ENCODE data around the gene RIOK1. TPM values are rescaled to one million over a fixed set of nuclear protein-coding genes. Genes with fewer than 3 reads are reported as not detected.

The RIOK1 gene
- total and polyA plus RNA-seq, 12 donors, result 6.0 to 21.1 (median 14.9) TPM

DNA sequence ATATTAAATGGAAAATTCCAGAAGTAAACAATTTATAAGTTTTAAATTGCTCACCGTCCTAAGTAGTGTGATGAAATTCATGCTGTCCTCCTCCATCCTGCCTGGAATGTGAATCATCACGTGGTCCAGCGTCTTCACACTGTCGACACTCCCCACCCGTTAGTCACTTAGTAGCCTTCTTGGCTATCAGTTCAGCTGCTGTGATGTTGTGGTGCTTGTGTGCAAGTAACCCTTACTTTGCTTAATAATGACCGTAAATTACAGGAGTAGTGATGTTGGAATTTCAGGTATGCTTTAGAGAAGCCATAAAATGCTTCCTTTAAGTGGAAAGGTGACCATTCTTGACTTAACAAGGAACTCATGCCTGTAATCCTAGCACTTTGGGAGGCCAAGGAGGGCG lies 25.2 kb downstream of the RIOK1 start:
- intact Hi-C loops (cut with DNase I), result loop anchor here in 1 of 2 donors (10.0 kb wide), 1 partner anchor 140 kb away; no protein-coding TSS in a partner anchor
- no peak for DNase-seq
- TF ChIP-seq, protein P1, sequence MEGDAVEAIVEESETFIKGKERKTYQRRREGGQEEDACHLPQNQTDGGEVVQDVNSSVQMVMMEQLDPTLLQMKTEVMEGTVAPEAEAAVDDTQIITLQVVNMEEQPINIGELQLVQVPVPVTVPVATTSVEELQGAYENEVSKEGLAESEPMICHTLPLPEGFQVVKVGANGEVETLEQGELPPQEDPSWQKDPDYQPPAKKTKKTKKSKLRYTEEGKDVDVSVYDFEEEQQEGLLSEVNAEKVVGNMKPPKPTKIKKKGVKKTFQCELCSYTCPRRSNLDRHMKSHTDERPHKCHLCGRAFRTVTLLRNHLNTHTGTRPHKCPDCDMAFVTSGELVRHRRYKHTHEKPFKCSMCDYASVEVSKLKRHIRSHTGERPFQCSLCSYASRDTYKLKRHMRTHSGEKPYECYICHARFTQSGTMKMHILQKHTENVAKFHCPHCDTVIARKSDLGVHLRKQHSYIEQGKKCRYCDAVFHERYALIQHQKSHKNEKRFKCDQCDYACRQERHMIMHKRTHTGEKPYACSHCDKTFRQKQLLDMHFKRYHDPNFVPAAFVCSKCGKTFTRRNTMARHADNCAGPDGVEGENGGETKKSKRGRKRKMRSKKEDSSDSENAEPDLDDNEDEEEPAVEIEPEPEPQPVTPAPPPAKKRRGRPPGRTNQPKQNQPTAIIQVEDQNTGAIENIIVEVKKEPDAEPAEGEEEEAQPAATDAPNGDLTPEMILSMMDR (IDR thresholded peaks at IDR 0.05), result no peak
- TF ChIP-seq POLR2A (IDR thresholded peaks at IDR 0.05), result no peak
- H3K4me3 ChIP-seq, result no peak overlapping the region
- H3K4me1 ChIP-seq (replicated peaks in 1 of 2), result no peaks in the 10 kb centered on the region
- WGBS, 4 donors, result 77 to 83% (median 80%) methylated on average over 7 of the region's 7 CpGs
- no peaks in the 10 kb centered on the region for H3K9me3 ChIP-seq (replicated peaks in 1 of 3)
- H3K27me3 ChIP-seq, result no peaks in the 10 kb centered on the region
- peaks cover 0 to 79% of the 10 kb centered on the region in 2 donors for H3K36me3 ChIP-seq (replicated peaks in 1 of 2)
- H3K27ac ChIP-seq, result no peak overlapping the region

- no peak overlapping the region for H3K4me3 ChIP-seq
- 89 to 98% (median 93%) methylated on average over 2 of the region's 2 CpGs for WGBS, 4 donors
- H3K4me1 ChIP-seq (replicated peaks in 1 of 2), result no peaks in the 10 kb centered on the region
- H3K27ac ChIP-seq, result no peak overlapping the region
- no peak for TF ChIP-seq POLR2A (IDR thresholded peaks at IDR 0.05)
- TF ChIP-seq, protein P1 (IDR thresholded peaks at IDR 0.05), result no peak
- peaks cover 0 to 51% of the 10 kb centered on the region in 2 donors for H3K36me3 ChIP-seq (replicated peaks in 1 of 2)
- H3K27me3 ChIP-seq, result no peaks in the 10 kb centered on the region
- no peaks in the 10 kb centered on the region for H3K9me3 ChIP-seq (replicated peaks in 1 of 3)
- no peak for DNase-seq
- intact Hi-C loops (cut with DNase I), result loop anchor here in 1 of 2 donors (10.0 kb wide), 1 partner anchor 137 kb away; no protein-coding TSS in a partner anchor
These were observed 28.1 kb downstream of the RIOK1 start for GRCh38 chr6:7417684-7418083.

- Histone ChIP-seq H3K27me3 (no peaks in the 10 kb centered on the region), H3K4me1 (replicated peaks in 1 of 2) (no peaks in the 10 kb centered on the region)
These were observed 28.8 kb downstream of the RIOK1 start for GRCh38 chr6:7418238-7418905.

DNA sequence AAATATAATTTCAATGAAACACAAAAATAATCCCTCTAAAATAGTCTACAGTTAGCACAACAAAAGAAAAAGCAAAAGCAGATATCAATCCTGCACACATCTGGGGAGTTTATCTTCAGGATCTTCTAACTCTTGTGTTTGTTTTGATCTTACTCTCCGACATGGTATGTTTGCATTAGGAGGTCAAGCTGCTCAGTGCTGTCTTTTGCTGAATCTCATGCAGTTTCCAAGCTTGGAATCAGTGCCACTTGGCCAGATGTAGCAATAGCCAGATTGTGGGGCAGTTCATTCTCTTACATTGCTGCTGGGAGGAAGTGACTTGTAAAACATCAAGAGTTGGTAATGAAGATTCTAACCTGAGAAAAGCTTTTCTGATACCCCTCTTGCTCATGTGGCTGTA lies 29.5 kb downstream of the RIOK1 start:
- 67 to 82% (median 74%) methylated on average over 1 of the region's 1 CpG for WGBS, 4 donors
- intact Hi-C loops (cut with DNase I), result loop anchor here in 1 of 2 donors (10.0 kb wide), 1 partner anchor 136 kb away; no protein-coding TSS in a partner anchor
- TF ChIP-seq, protein P1 (IDR thresholded peaks at IDR 0.05), result no peak
- TF ChIP-seq POLR2A (IDR thresholded peaks at IDR 0.05), result no peak

More at GRCh38 chr6:7418238-7418905, 28.8 kb downstream of the RIOK1 start:
- Histone ChIP-seq H3K36me3 (replicated peaks in 1 of 2) (peaks cover 0 to 45% of the 10 kb centered on the region in 2 donors), H3K27ac (no peak overlapping the region), H3K9me3 (replicated peaks in 1 of 3) (no peaks in the 10 kb centered on the region), H3K4me3 (no peak overlapping the region)
- intact Hi-C loops (cut with DNase I), result loop anchor here in 1 of 2 donors (10.0 kb wide), 1 partner anchor 136 kb away; no protein-coding TSS in a partner anchor
- 87 to 90% (median 89%) methylated on average over 6 of the region's 6 CpGs for WGBS, 4 donors
- TF ChIP-seq POLR2A (IDR thresholded peaks at IDR 0.05), result no peak
- TF ChIP-seq, protein P1 (IDR thresholded peaks at IDR 0.05), result no peak
- no peak for DNase-seq

More for the DNA sequence above, 29.5 kb downstream of the RIOK1 start:
- DNase-seq, result no peak
- H3K4me1 ChIP-seq (replicated peaks in 1 of 2), result no peaks in the 10 kb centered on the region
- no peaks in the 10 kb centered on the region for H3K9me3 ChIP-seq (replicated peaks in 1 of 3)
- H3K36me3 ChIP-seq (replicated peaks in 1 of 2), result peaks cover 0 to 39% of the 10 kb centered on the region in 2 donors
- H3K27me3 ChIP-seq, result no peaks in the 10 kb centered on the region
- no peak overlapping the region for H3K4me3 ChIP-seq
- no peak overlapping the region for H3K27ac ChIP-seq
